ENCODE results near the gene METAP2. TPM values are rescaled to one million over a fixed set of nuclear protein-coding genes. Genes with fewer than 3 reads are reported as not detected.

Gene METAP2
- 53.6 TPM for total RNA-seq (2013)
- 10 to 100 TPM; 17.0 to 26.0 (median 19.9) TPM for polyA plus RNA-seq
- polyA minus RNA-seq = 6.5 and 13.8 TPM in 2 replicates
- total RNA-seq = 25.7 to 60.8 (median 48.5) reads per million in 11 experiments

- H3K9me3 ChIP-seq (replicated peaks in 1 of 2; ENCODE audit: control insufficient read depth in 1 of 2, insufficient read depth in 1 of 2, low read length in 2 of 2) = no peaks in the 10 kb centered on the region
- peak within 1 kb of the TSS; percentile 90 for H3K4me2 ChIP-seq (replicated peaks; ENCODE audit: extremely low read depth, low read length, poor library complexity, severe bottlenecking)
- 0% methylated on average over 44 of the region's 49 CpGs for WGBS (ENCODE audit: insufficient coverage)
- no peaks in the 10 kb centered on the region for H3K27me3 ChIP-seq (ENCODE audit: control insufficient read depth in 2 of 2, insufficient read depth in 2 of 2, low read length in 2 of 2)
- H4K20me1 ChIP-seq (ENCODE audit: insufficient read depth, low read length) = peaks cover 5% of the 10 kb centered on the region
- H2AFZ ChIP-seq (ENCODE audit: insufficient read depth, low read depth, low read length, poor library complexity, severe bottlenecking) = peak within 1 kb of the TSS; percentile 89
- Mint-ChIP-seq H3K4me3 (peak within 1 kb of the TSS; percentile 100), H3K9me3 (no peaks in the 10 kb centered on the region), H3K27me3 (ENCODE audit: low read depth in 3 of 3) (peaks cover 0 to 3% (median 2%) of the 10 kb centered on the region in 3 donors), H3K4me1 (peaks cover 36% of the 10 kb centered on the region), H3K27ac (peak within 1 kb of the TSS; percentile 97 to 100 (median 98)), H3K36me3 (peaks cover 24 to 32% of the 10 kb centered on the region in 2 donors)
- intact Hi-C loops (cut with micrococcal nuclease) = no loop called here
- peaks cover 19 to 23% of the 10 kb centered on the region in 2 donors for H3K4me1 ChIP-seq (ENCODE audit: control insufficient read depth in 1 of 2, insufficient read depth in 2 of 2, low read length in 2 of 2)
- H3K27ac ChIP-seq (ENCODE audit: low read depth in 1 of 2, low read length in 2 of 2) = peak within 1 kb of the TSS; percentile 63 to 92
- H3K79me2 ChIP-seq (ENCODE audit: insufficient read depth, low read length) = peaks cover 50% of the 10 kb centered on the region
- TF ChIP-seq CTCF (IDR thresholded peaks at IDR 0.05) = no peak
- DNase-seq = peak; percentile 81 to 86 (median 85)
- peak within 1 kb of the TSS; percentile 61 to 86 (median 70) for H3K4me3 ChIP-seq (replicated peaks in 1 of 3; ENCODE audit: low read depth in 2 of 3, low read length in 3 of 3)
- peak within 1 kb of the TSS; percentile 94 for H3K9ac ChIP-seq (ENCODE audit: insufficient read depth, low read length, poor library complexity, severe bottlenecking)
- H3K36me3 ChIP-seq (replicated peaks in 1 of 2; ENCODE audit: control insufficient read depth in 1 of 2, insufficient read depth in 2 of 2, low read length in 2 of 2) = peaks cover 23 to 33% of the 10 kb centered on the region in 2 donors
Observed at GRCh38 chr12:95473884-95474659, at the start of gene METAP2. TSS of gene METAP2 (plus strand) at chr12:95474152. CDS start at chr12:95474180, 28 bp downstream.

- H3K36me3 ChIP-seq (replicated peaks in 1 of 2; ENCODE audit: control insufficient read depth in 1 of 2, insufficient read depth in 2 of 2, low read length in 2 of 2) = no peaks in the 10 kb centered on the region
- H3K9ac ChIP-seq (ENCODE audit: insufficient read depth, low read length, poor library complexity, severe bottlenecking) = no peak overlapping the region
- Mint-ChIP-seq H3K36me3 (no peaks in the 10 kb centered on the region), H3K4me1 (peaks cover 14% of the 10 kb centered on the region), H3K9me3 (peaks cover 0 to 4% (median 0%) of the 10 kb centered on the region in 7 donors), H3K27me3 (ENCODE audit: low read depth in 3 of 3) (peaks cover 0 to 8% (median 0%) of the 10 kb centered on the region in 3 donors), H3K4me3 (no peak overlapping the region), H3K27ac (no peak overlapping the region)
- H3K4me3 ChIP-seq (replicated peaks in 1 of 3; ENCODE audit: low read depth in 2 of 3, low read length in 3 of 3) = no peak overlapping the region
- WGBS (ENCODE audit: insufficient coverage) = 94% methylated on average over 4 of the region's 8 CpGs
- peaks cover 10 to 12% of the 10 kb centered on the region in 2 donors for H3K4me1 ChIP-seq (ENCODE audit: control insufficient read depth in 1 of 2, insufficient read depth in 2 of 2, low read length in 2 of 2)
- H3K9me3 ChIP-seq (replicated peaks in 1 of 2; ENCODE audit: control insufficient read depth in 1 of 2, insufficient read depth in 1 of 2, low read length in 2 of 2) = no peaks in the 10 kb centered on the region
- no peak overlapping the region for H2AFZ ChIP-seq (ENCODE audit: insufficient read depth, low read depth, low read length, poor library complexity, severe bottlenecking)
- no peak for TF ChIP-seq CTCF (IDR thresholded peaks at IDR 0.05)
- H3K79me2 ChIP-seq (ENCODE audit: insufficient read depth, low read length) = no peaks in the 10 kb centered on the region
- DNase-seq = no peak
- no peaks in the 10 kb centered on the region for H3K27me3 ChIP-seq (ENCODE audit: control insufficient read depth in 2 of 2, insufficient read depth in 2 of 2, low read length in 2 of 2)
- H3K27ac ChIP-seq (ENCODE audit: low read depth in 1 of 2, low read length in 2 of 2) = no peak overlapping the region
- intact Hi-C loops (cut with micrococcal nuclease) = no loop called here
- H4K20me1 ChIP-seq (ENCODE audit: insufficient read depth, low read length) = no peaks in the 10 kb centered on the region
- H3K4me2 ChIP-seq (replicated peaks; ENCODE audit: extremely low read depth, low read length, poor library complexity, severe bottlenecking) = no peak overlapping the region
Observed at GRCh38 chr12:95424271-95424994, 49.5 kb upstream of the METAP2 start.
